ENCODE measurements around the gene ZNF574.

The ZNF574 gene

DNA sequence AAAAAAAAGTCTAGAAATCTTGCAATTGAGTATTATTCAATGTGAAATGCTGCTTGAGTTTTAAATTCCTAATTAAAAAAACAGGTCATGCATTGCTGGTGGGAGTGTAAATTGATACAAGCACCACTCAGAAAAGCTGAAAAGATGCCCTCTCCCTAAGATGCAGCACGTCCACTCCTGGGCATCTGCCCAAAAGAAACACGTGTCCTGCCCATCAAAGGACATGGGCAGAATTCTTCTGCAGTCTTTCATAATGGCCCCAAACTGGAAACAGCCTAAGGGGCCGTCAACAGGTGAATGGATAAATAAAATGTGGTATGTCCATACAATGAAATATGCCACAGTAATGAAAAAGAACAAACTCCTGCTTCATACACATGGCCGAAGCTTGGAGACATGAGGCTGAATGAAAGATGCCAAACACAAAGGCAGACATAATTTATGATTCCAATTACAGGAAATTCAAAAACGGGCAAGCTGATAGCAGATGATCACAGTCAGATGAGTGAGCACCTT lies 48.5 kb downstream of the ZNF574 start:
- DNase-seq (ENCODE audit: low read depth), result no peak

DNA sequence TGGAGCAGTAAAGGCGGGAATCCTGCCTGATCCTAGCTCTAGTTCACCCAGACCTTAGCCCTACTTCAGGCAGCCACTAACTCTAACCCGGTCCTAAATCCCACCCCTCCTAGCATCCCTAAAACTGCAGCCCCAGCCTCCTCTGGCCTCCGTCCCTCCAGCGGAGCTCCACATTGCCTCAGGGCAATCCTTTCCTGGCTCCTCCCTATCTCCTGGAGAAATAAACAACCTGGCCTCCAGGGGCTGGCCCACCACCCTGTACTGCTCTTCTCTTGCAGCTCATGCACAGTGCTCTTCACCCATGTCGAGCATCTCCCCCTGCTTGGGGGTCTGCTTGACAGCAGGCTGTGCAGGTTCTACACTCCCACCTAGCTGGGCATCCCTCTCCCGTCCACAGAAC lies 49.6 kb downstream of the ZNF574 start:
- DNase-seq (ENCODE audit: low read depth), result no peak

DNA sequence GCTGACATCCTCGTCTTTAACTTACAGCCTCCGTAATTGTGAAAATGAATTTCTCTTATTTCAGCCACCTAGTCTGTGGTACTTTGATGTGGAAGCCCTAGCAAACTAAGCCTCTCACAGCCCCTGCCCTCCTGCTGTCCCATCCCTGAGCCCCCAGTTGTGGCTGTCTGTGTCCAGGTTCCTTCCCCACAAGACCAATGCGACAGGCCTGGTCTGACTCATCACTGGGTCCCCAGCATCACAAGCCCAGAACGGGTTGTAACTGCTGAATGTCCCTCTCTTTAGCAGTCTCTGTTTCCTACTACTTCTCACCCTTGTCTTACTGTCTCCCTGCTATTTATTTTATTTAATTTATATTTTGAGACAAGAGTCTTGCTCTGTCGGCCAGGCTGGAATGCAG lies 50.6 kb downstream of the ZNF574 start:
- DNase-seq (ENCODE audit: low read depth), result no peak

DNA sequence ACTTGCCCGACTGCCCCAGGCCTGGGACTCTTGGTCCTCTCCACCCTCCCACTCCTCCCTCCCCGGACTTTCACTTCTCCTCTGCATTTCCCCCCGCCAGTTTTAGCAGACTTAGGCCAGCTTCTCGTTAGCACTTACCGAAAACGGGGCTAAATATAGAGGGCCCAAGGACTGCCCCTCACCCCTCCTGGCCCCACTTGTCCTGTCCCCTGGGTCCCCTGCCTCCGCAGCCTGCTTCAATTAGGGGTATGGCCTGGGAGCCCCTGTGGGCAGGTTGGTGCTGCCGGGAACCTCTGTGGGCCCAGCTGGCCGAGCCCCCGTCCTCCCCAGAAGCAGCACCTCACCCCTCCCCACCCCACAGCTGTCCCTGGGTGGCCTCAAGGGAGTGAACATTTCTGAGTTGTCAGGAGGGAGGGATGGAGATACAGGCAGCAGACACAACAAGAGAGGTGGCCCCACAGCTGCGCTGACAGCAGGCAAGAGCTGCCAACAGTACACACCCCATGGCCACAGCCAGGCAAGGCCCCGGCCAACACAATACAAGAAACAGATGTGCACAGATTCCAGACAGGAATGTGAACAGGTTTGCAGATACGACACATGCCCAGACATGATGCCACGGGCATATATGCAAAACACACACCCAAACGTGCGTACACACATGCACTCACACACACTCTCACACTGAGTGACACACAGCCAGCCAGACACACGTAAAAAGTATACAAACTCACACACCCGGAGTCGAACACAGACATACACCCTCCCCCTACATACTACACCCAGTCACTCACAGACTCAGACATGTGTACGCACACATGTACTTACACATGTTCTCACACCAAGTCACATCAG lies 53.7 kb downstream of the ZNF574 start:
- DNase-seq (ENCODE audit: low read depth), result no peak

DNA sequence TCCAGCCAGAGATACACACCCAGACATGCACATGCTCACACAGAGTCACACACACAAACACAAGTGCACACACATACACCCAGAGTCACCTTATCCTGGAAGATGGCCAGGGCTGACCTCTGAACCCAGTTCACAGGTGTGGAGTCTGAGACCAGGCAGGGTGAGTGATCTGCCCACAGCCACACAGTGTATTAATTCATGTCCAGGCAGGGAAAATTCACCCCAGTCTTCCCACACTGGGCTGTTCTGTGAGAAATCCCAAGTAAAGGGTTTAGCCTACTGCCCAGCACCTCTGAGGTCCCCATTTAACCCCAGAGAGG lies 54.2 kb downstream of the ZNF574 start:
- no peak for DNase-seq (ENCODE audit: low read depth)
